ENCODE data around the gene TMEM150B.

GRCh38 chr19:55362174-55362989 lies 37.2 kb upstream of the TMEM150B start:
- TF ChIP-seq RFX5 (IDR thresholded peaks at IDR 0.05; ENCODE audit: low read depth, low read length), result no peak
- TF ChIP-seq ZNF333 (CRISPR knock-in tag; IDR thresholded peaks at IDR 0.05; ENCODE audit: borderline replicate concordance), result no peak
- no peak for TF ChIP-seq POLR2A (IDR thresholded peaks at IDR 0.05; ENCODE audit: insufficient read depth in 1 of 2, low read depth in 2 of 2, low read length in 2 of 2)
- TF ChIP-seq, protein P1, sequence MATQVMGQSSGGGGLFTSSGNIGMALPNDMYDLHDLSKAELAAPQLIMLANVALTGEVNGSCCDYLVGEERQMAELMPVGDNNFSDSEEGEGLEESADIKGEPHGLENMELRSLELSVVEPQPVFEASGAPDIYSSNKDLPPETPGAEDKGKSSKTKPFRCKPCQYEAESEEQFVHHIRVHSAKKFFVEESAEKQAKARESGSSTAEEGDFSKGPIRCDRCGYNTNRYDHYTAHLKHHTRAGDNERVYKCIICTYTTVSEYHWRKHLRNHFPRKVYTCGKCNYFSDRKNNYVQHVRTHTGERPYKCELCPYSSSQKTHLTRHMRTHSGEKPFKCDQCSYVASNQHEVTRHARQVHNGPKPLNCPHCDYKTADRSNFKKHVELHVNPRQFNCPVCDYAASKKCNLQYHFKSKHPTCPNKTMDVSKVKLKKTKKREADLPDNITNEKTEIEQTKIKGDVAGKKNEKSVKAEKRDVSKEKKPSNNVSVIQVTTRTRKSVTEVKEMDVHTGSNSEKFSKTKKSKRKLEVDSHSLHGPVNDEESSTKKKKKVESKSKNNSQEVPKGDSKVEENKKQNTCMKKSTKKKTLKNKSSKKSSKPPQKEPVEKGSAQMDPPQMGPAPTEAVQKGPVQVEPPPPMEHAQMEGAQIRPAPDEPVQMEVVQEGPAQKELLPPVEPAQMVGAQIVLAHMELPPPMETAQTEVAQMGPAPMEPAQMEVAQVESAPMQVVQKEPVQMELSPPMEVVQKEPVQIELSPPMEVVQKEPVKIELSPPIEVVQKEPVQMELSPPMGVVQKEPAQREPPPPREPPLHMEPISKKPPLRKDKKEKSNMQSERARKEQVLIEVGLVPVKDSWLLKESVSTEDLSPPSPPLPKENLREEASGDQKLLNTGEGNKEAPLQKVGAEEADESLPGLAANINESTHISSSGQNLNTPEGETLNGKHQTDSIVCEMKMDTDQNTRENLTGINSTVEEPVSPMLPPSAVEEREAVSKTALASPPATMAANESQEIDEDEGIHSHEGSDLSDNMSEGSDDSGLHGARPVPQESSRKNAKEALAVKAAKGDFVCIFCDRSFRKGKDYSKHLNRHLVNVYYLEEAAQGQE (IDR thresholded peaks at IDR 0.05; ENCODE audit: borderline replicate concordance in 1 of 2, low read depth in 1 of 2, low read length in 2 of 2), result no peak
- no peak for TF ChIP-seq HMG20A (CRISPR knock-in tag; IDR thresholded peaks at IDR 0.05; ENCODE audit: borderline replicate concordance)
- no peak for TF ChIP-seq HMG20B (CRISPR knock-in tag; conservative IDR thresholded peaks at IDR 0.05)
- TF ChIP-seq RNF219 (CRISPR knock-in tag; IDR thresholded peaks at IDR 0.05), result no peak
- TF ChIP-seq SP1 (IDR thresholded peaks at IDR 0.05), result no peak
- TF ChIP-seq SP1 (CRISPR knock-in tag; IDR thresholded peaks at IDR 0.05), result no peak
- TF ChIP-seq CBX1 (IDR thresholded peaks at IDR 0.05; ENCODE audit: low read depth), result no peak
- no peak for TF ChIP-seq MAF1 (CRISPR knock-in tag; IDR thresholded peaks at IDR 0.05; ENCODE audit: borderline replicate concordance)
- no peak for TF ChIP-seq ESRRA (CRISPR knock-in tag; IDR thresholded peaks at IDR 0.05; ENCODE audit: low read depth)
- TF ChIP-seq MEF2D (CRISPR knock-in tag; IDR thresholded peaks at IDR 0.05), result no peak
- TF ChIP-seq ZBTB1 (CRISPR knock-in tag; IDR thresholded peaks at IDR 0.05; ENCODE audit: borderline replicate concordance), result no peak

Measured in HepG2 (cell line).